Middle frontal gyrus (tissue), 1 donor: ENCODE measurements around the gene OPTC.

ENCODE experiments used
- DNase-seq: peaks from one replicate; pipeline ENCODE4 v3.0.0-alpha.2; 2015; ENCODE audit warnings: low spot score; ENCODE audit errors: extremely low spot score

The OPTC gene

DNA sequence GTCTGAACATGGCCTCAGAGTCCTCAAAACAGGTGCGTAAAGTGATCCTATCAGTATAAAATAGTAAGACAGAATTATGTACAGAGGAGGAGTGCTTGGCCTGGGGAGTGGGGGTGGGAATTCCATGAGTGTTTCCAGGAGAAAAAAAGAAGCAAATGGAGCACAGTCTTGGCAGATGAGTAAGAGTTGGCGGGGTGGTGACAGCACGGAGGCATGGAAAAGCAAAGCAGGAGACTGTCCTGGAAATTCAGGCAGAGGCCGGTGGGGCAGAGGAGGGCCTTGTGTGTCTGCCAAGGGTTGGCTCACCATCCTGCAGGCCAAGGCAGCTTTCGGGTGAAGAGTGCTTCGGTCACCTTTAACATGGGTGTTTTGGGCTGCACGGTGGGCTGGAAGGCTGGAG is 63.4 kb downstream of the OPTC start:
- DNase-seq, result peak; percentile 42

DNA sequence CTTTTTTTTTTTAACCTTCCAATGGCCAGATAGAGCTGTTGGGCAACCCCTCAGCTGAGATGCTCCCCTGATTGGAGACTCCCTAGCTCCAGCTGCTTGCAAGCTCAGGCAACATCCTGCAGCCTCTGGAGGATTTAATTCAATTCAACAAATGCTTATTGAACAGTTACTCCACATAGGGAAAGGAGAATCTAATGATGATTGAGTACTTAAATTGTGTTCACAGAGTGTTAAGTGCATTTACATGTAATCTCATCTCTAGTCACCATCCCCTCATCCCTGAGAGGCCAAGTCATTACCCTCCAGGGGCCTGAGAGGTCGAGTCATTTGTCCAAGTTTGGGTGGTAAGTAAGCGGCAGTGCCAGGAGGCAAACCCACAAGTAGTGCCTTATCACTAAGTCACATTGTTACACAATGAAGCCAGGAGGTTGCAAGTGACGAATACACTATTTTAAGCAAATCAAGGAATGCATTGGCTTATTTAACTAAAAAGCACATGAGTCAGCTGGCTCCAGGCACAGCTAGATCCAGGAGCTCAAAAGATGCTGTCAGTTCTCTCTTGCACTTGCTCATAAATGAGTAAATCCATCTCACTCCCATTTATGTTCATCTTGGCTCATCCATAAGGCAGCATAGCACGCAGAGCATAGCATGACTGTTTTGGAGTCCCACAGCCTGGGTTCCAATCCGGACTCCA is 64.3 kb downstream of the OPTC start:
- DNase-seq, result peak; percentile 61
